GM12878 (cell line): ENCODE measurements around the gene CASR. TPM values are rescaled to one million over a fixed set of nuclear protein-coding genes. Genes with fewer than 3 reads are reported as not detected.

Experiments
- ASH2L ChIP-seq: fragments of 300-600, 200-600 bp; sonication (generic); IDR thresholded peaks from 2 replicates; pipeline ENCODE4 v1.6.1; 2017; ENCODE audit warnings: low read depth, mild to moderate bottlenecking, borderline replicate concordance
- BCL3 ChIP-seq: IDR thresholded peaks from 2 replicates; pipeline ENCODE4 v1.6.1; 2011; ENCODE audit warnings: borderline replicate concordance, low read depth, mild to moderate bottlenecking, moderate library complexity, low read length; ENCODE audit not compliant: insufficient read depth, poor library complexity, severe bottlenecking
- BRCA1 ChIP-seq: IDR thresholded peaks from 2 replicates; pipeline ENCODE4 v1.6.1; 2011; ENCODE audit warnings: low read depth, low read length, improper control_type of control experiment
- DPF2 ChIP-seq: fragments of 450-650 bp; IDR thresholded peaks from 2 replicates; pipeline ENCODE4 v1.6.1; 2017; ENCODE audit warnings: mild to moderate bottlenecking
- EGR1 ChIP-seq, 2 experiments: IDR thresholded peaks; 1 replicate in 1 of 2; 2 replicates in 1 of 2; pipeline ENCODE4 v1.6.1; 2011 to 2012; ENCODE audit warnings: low read depth in 2 of 2, low read length in 2 of 2, borderline replicate concordance in 1 of 2, mild to moderate bottlenecking in 1 of 2, moderate library complexity in 1 of 2
- ETV6 ChIP-seq, 2 experiments: fragments of 450-650 bp in 1 of 2; IDR thresholded peaks in 1 of 2; conservative IDR thresholded peaks in 1 of 2; 2 replicates each; pipeline ENCODE4 v1.6.1; 2014; ENCODE audit warnings: antibody characterized with exemption in 1 of 2, borderline replicate concordance in 1 of 2, low read depth in 1 of 2, mild to moderate bottlenecking in 1 of 2, moderate library complexity in 1 of 2
- EZH2 ChIP-seq: IDR thresholded peaks from 2 replicates; pipeline ENCODE4 v1.6.1; 2012; ENCODE audit warnings: low read depth, mild to moderate bottlenecking, control low read depth, inconsistent platforms, low read length, borderline replicate concordance; ENCODE audit not compliant: control insufficient read depth
- IKZF1 ChIP-seq: fragments of 450-650 bp; conservative IDR thresholded peaks from 2 replicates; pipeline ENCODE4 v1.6.1; 2017; ENCODE audit warnings: antibody characterized with exemption, mild to moderate bottlenecking
- MLLT1 ChIP-seq: fragments of 450-650 bp; IDR thresholded peaks from 2 replicates; pipeline ENCODE4 v1.6.1; 2016; ENCODE audit warnings: mild to moderate bottlenecking
- MTA2 ChIP-seq: fragments of 450-650 bp; IDR thresholded peaks from 2 replicates; pipeline ENCODE4 v1.6.1; 2016; ENCODE audit warnings: low read depth, mild to moderate bottlenecking, moderate library complexity
- NRF1 ChIP-seq: conservative IDR thresholded peaks from 2 replicates; pipeline ENCODE4 v1.6.1; 2011; ENCODE audit warnings: mild to moderate bottlenecking, low read depth, low read length, improper control_type of control experiment
- PAX8 ChIP-seq: fragments of 450-650 bp; IDR thresholded peaks from 2 replicates; pipeline ENCODE4 v1.6.1; 2017; ENCODE audit warnings: mild to moderate bottlenecking, moderate library complexity
- PBX3 ChIP-seq: IDR thresholded peaks from 2 replicates; pipeline ENCODE4 v1.6.1; 2011; ENCODE audit warnings: mild to moderate bottlenecking, low read depth, low read length, moderate library complexity; ENCODE audit not compliant: insufficient replicate concordance
- PML ChIP-seq: IDR thresholded peaks from 2 replicates; pipeline ENCODE4 v1.6.1; 2012; ENCODE audit warnings: low read length, inconsistent platforms
- POU2F2 ChIP-seq: IDR thresholded peaks from 3 replicates; pipeline ENCODE4 v1.6.1; 2011; ENCODE audit warnings: low read depth, mild to moderate bottlenecking, low read length, borderline replicate concordance
- RAD51 ChIP-seq: fragments of 450-650 bp; IDR thresholded peaks from 2 replicates; pipeline ENCODE4 v1.6.1; 2016; ENCODE audit warnings: moderate library complexity, mild to moderate bottlenecking, inconsistent platforms
- RELB ChIP-seq: fragments of 450-650 bp; IDR thresholded peaks from 2 replicates; pipeline ENCODE4 v1.6.1; 2017; ENCODE audit warnings: low read depth, mild to moderate bottlenecking, moderate library complexity
- RFX5 ChIP-seq: IDR thresholded peaks from 2 replicates; pipeline ENCODE4 v1.6.1; 2011; ENCODE audit warnings: low read depth, low read length, improper control_type of control experiment
- SP1 ChIP-seq: IDR thresholded peaks from one replicate; pipeline ENCODE4 v1.6.1; 2011; ENCODE audit warnings: low read depth, low read length
- SPI1 ChIP-seq: IDR thresholded peaks from 2 replicates; pipeline ENCODE4 v1.6.1; 2011; ENCODE audit warnings: low read depth, mild to moderate bottlenecking, low read length, moderate library complexity, borderline replicate concordance; ENCODE audit not compliant: insufficient read depth
- SUPT20H ChIP-seq: IDR thresholded peaks from 2 replicates; pipeline ENCODE4 v1.6.1; 2011; ENCODE audit warnings: low read depth, mild to moderate bottlenecking, low read length, moderate library complexity, borderline replicate concordance; ENCODE audit not compliant: control insufficient read depth
- TBL1XR1 ChIP-seq: IDR thresholded peaks from 2 replicates; pipeline ENCODE4 v1.6.1; 2012; ENCODE audit warnings: low read depth, low read length, improper control_type of control experiment
- TCF7 ChIP-seq: IDR thresholded peaks from 2 replicates; pipeline ENCODE4 v1.6.1; 2014; ENCODE audit warnings: antibody characterized with exemption, borderline replicate concordance
- USF1 ChIP-seq: IDR thresholded peaks from 2 replicates; pipeline ENCODE4 v1.6.1; 2011; ENCODE audit warnings: borderline replicate concordance, low read depth, mild to moderate bottlenecking, moderate library complexity, mixed read lengths, low read length; ENCODE audit not compliant: insufficient read depth; ENCODE audit errors: extremely low read length
- YY1 ChIP-seq: IDR thresholded peaks from 2 replicates; pipeline ENCODE4 v1.6.1; 2011; ENCODE audit warnings: low read depth, mild to moderate bottlenecking, low read length
- ZNF24 ChIP-seq: fragments of 450-650 bp; IDR thresholded peaks from 2 replicates; pipeline ENCODE4 v1.6.1; 2017; ENCODE audit warnings: antibody characterized with exemption, mild to moderate bottlenecking
- polyA plus RNA-seq, 11 experiments: library from polyadenylated mRNA; depleted of rRNA in 4 of 11; unstranded in 6 of 11; stranded (reverse) in 5 of 11; fragments of >200 nt; fragmentation: Nextera tagmentation in 4 of 11; fragmentation: Illumina TruSeq in 1 of 11; extraction: Ambion mirVana in 4 of 11; extraction: Trizol in 1 of 11; gene quantifications; 1 replicate in 1 of 11; 2 replicates in 10 of 11; pipeline versions ENCODE4 v1.2.1 to v1.2.3, GENCODE V29; 2011 to 2016; ENCODE audit warnings: inconsistent platforms in 2 of 11, missing spikeins in 2 of 11, low read depth in 1 of 11
- total RNA-seq, 4 experiments: library from RNA; depleted of rRNA in 3 of 4; stranded (reverse); fragments of >200 nt in 3 of 4; fragmentation: Illumina TruSeq in 1 of 4; extraction: Trizol in 1 of 4; gene quantifications; 2 replicates each; pipeline versions ENCODE4 v1.2.1 to v1.2.3, GENCODE V29; 2013 to 2021

CASR gene
- total and polyA plus RNA-seq, 10 of the 15 experiments (the other 5 are each of a cell fraction or from before 2014, with no cell fraction given) = 0.04 to 0.37 (median 0.11) TPM

- TF ChIP-seq RELB = peak; percentile 45; the same call in 1 of the 2 replicates
- no peak for TF ChIP-seq TBL1XR1
- no peak for TF ChIP-seq ZNF24
- TF ChIP-seq YY1 = no peak
- no peak for TF ChIP-seq ETV6 (conservative IDR thresholded peaks at IDR 0.05 in 1 of 2, IDR thresholded peaks at IDR 0.05 in 1 of 2; ENCODE audit: borderline replicate concordance in 1 of 2, low read depth in 1 of 2)
- no peak for TF ChIP-seq SP1
- no peak for TF ChIP-seq USF1
- TF ChIP-seq BRCA1 = no peak
- no peak for TF ChIP-seq PML
- TF ChIP-seq SPI1 = no peak
- TF ChIP-seq ASH2L = no peak
- no peak for TF ChIP-seq MLLT1
- TF ChIP-seq NRF1 = no peak
- TF ChIP-seq PAX8 = no peak
- no peak for TF ChIP-seq RFX5
- TF ChIP-seq PBX3 = no peak
- TF ChIP-seq RAD51 = no peak
- no peak for TF ChIP-seq EGR1 (IDR thresholded peaks at IDR 0.05; ENCODE audit: borderline replicate concordance in 1 of 2, low read depth in 2 of 2, low read length in 2 of 2)
- peak; percentile 49 for TF ChIP-seq BCL3
- no peak for TF ChIP-seq POU2F2
- TF ChIP-seq DPF2 = no peak
- no peak for TF ChIP-seq MTA2
- TF ChIP-seq TCF7 = no peak
- TF ChIP-seq SUPT20H = no peak
- no peak for TF ChIP-seq EZH2
- peak; percentile 37 for TF ChIP-seq IKZF1
These were observed 115.7 kb downstream of the CASR start (continued) for GRCh38 chr3:122299215-122299614.
